Measurements from ENCODE around the gene PEAR1. TPM values are rescaled to one million over a fixed set of nuclear protein-coding genes. Genes with fewer than 3 reads are reported as not detected.

Gene PEAR1
- total RNA-seq, 1 experiment from 2014 or later, result 0.39 TPM

DNA sequence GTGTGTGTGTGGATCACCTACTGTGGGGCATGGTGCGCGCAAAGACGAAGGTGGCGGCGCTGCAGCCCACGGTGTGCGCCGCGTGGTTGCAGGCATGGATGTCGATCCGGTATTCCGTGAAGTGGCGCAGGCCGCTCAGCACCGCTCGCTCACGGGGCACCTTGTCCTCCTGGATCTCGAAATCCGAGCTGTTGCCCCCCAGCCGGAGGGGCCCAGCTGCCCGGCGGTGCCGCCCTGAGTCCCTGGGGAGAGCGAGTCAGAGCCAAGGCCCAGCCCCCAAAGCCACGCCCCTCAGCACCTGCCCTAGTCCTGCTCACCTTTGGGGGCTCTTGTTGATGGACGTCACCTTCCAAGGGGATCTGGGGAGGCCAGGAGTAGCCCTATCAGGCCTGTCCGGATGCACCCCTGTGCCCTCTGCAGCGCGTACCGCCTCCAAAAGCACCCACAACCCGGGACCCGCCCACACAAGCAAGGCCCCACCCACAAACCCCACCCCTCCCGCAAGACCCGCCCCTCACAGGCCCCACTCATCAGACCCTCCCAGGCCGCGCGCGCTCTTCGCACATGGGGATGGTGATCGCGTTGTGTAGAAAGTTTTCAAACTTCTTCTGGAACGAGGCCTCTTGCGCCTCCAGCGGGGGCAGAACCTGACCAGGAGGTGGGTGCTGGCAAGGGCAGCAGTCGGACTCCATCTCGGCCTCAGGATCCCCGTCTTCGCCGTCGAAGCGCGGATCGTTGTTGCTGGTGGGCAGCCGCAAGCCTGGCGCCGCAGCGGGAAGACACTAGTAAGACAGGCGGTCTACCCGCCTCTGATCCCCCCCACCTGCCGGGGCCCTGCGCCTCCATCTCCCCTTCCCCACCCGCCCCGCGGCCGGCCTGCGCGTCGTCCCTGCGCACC lies 48.2 kb upstream of the PEAR1 start:
- Histone ChIP-seq H3T11ph (ENCODE audit: low read length) (no peak overlapping the region), H2AFZ (ENCODE audit: low read length) (no peak overlapping the region), H3K79me2 (ENCODE audit: insufficient read depth, low read length) (no peaks in the 10 kb centered on the region), H3K9me3 (ENCODE audit: control insufficient read depth, low read depth, low read length) (no peaks in the 10 kb centered on the region), H3K27me3 (ENCODE audit: insufficient read depth, low read length) (peaks cover 69% of the 10 kb centered on the region), H4K20me1 (ENCODE audit: control insufficient read depth, insufficient read depth, insufficient read length) (no peaks in the 10 kb centered on the region), H2BK15ac (ENCODE audit: low read depth, low read length) (no peak overlapping the region), H2BK20ac (ENCODE audit: low read depth, low read length, poor library complexity, severe bottlenecking) (no peak overlapping the region), H2BK5ac (ENCODE audit: insufficient read length, low read length) (no peak overlapping the region), H3K18ac (ENCODE audit: insufficient read length, low read depth, low read length) (no peak overlapping the region), H4K5ac (ENCODE audit: insufficient read length, low read depth, low read length) (no peak overlapping the region), H3K27ac (ENCODE audit: insufficient read length, low read depth, low read length) (no peak overlapping the region), H4K91ac (ENCODE audit: insufficient read length, low read depth, low read length) (no peak overlapping the region), H3K9ac (ENCODE audit: extremely low read depth, insufficient read length, low read length) (no peak overlapping the region), H3K23ac (ENCODE audit: insufficient read length, low read depth, low read length) (no peak overlapping the region), H3K4ac (ENCODE audit: low read depth, low read length) (no peak overlapping the region), H3K4me2 (ENCODE audit: insufficient read depth, insufficient read length, low read length) (peak overlapping the region; percentile 50), H2BK120ac (ENCODE audit: low read depth, low read length, poor library complexity, severe bottlenecking) (no peak overlapping the region), H2BK12ac (ENCODE audit: insufficient read length, low read depth, low read length) (no peak overlapping the region), H3K79me1 (ENCODE audit: insufficient read depth, low read depth, low read length, poor library complexity, severe bottlenecking) (no peaks in the 10 kb centered on the region), H3K4me1 (ENCODE audit: insufficient read depth, low read length) (no peaks in the 10 kb centered on the region), H4K8ac (replicated peaks; ENCODE audit: insufficient read length, low read depth, low read length) (no peak overlapping the region), H3K56ac (ENCODE audit: insufficient read length, low read depth, low read length) (no peak overlapping the region), H3K23me2 (ENCODE audit: insufficient read length, low read depth, low read length, poor library complexity, severe bottlenecking) (peaks cover 14% of the 10 kb centered on the region), H3K14ac (ENCODE audit: insufficient read depth, low read length) (no peak overlapping the region), H2AK5ac (ENCODE audit: insufficient read length, low read length) (no peak overlapping the region)
- peak overlapping the region; percentile 56 to 82 for H3K4me3 Mint-ChIP-seq
- peak; percentile 57 for DNase-seq
- no peaks in the 10 kb centered on the region; a peak in 1 of 5 replicates for H3K9me3 Mint-ChIP-seq
- no peak for TF ChIP-seq CTCF (conservative IDR thresholded peaks at IDR 0.05)
- no CpG with 5 or more reads among the region's 69 CpGs for WGBS (ENCODE audit: extremely low coverage, insufficient read length, low lambda C conversion rate)
- peaks cover 98% of the 10 kb centered on the region for H3K27me3 Mint-ChIP-seq (ENCODE audit: low read depth)
- H3K27ac Mint-ChIP-seq, result no peak overlapping the region; a peak in 1 of 7 replicates
- H3K36me3 Mint-ChIP-seq (ENCODE audit: insufficient read depth in 1 of 3, low read depth in 3 of 3), result no peaks in the 10 kb centered on the region
- peaks cover 15 to 42% of the 10 kb centered on the region in 2 experiments for H3K4me1 Mint-ChIP-seq
